Measurements from ENCODE around the gene RBM20.
"Not testable (repeated sequence)": the region's sequence is repeated elsewhere in the genome, so short reads cannot be mapped to it uniquely, and the experiment has no call there.

Gene RBM20

GRCh38 chr10:110616493-110617033, 27.6 kb upstream of the RBM20 start:
- H3K27ac ChIP-seq, result no peak overlapping the region
- no peak for TF ChIP-seq CTCF (IDR thresholded peaks at IDR 0.05)
- no peak for DNase-seq (ENCODE audit: low spot score)
- H3K4me3 ChIP-seq, result no peak overlapping the region

- no peak for TF ChIP-seq CTCF (IDR thresholded peaks at IDR 0.05)
- no peak overlapping the region for H3K4me3 ChIP-seq
- H3K27ac ChIP-seq, result no peak overlapping the region
- no peak for DNase-seq (ENCODE audit: low spot score)
Measured at GRCh38 chr10:110617425-110618229, 26.5 kb upstream of the RBM20 start.

- Histone ChIP-seq H3K4me3 (no peak overlapping the region), H3K27ac (no peak overlapping the region)
- no peak for TF ChIP-seq CTCF (IDR thresholded peaks at IDR 0.05)
- DNase-seq (ENCODE audit: low spot score), result no peak
Measured at GRCh38 chr10:110618230-110618610, 25.9 kb upstream of the RBM20 start.

GRCh38 chr10:110619514-110620397, 24.4 kb upstream of the RBM20 start:
- no peak overlapping the region for H3K4me3 ChIP-seq
- no peak for TF ChIP-seq CTCF (IDR thresholded peaks at IDR 0.05)
- no peak for DNase-seq (ENCODE audit: low spot score)
- no peak overlapping the region for H3K27ac ChIP-seq

- no peak overlapping the region for H3K27ac ChIP-seq
- TF ChIP-seq CTCF (IDR thresholded peaks at IDR 0.05), result no peak
- no peak overlapping the region for H3K4me3 ChIP-seq
- no peak for DNase-seq (ENCODE audit: low spot score)
Measured at GRCh38 chr10:110620398-110620719, 23.8 kb upstream of the RBM20 start.

- H3K27ac ChIP-seq; H3K4me3 ChIP-seq; DNase-seq (ENCODE audit: low spot score): not testable (repeated sequence)
Measured at GRCh38 chr10:110623316-110623715, 20.8 kb upstream of the RBM20 start.

- DNase-seq (ENCODE audit: low spot score), result no peak
- no peak overlapping the region for H3K27ac ChIP-seq
- TF ChIP-seq CTCF (IDR thresholded peaks at IDR 0.05), result no peak
- H3K4me3 ChIP-seq, result no peak overlapping the region
Measured at GRCh38 chr10:110625356-110625894, 18.7 kb upstream of the RBM20 start.
